Endothelial cell (in vitro differentiated cells): ENCODE data around the gene GARRE1. TPM values are rescaled to one million over a fixed set of nuclear protein-coding genes. Genes with fewer than 3 reads are reported as not detected.

Experiments used
- DNase-seq: peaks from one replicate; pipeline ENCODE4 v3.0.0; 2021; ENCODE audit warnings: low spot score
- H3K27ac Mint-ChIP-seq: one replicate; pipeline ENCODE4 v1.8.0; 2021; ENCODE audit warnings: mixed read lengths, inconsistent platforms; ENCODE audit not compliant: unreplicated experiment
- H3K27me3 Mint-ChIP-seq: one replicate; pipeline ENCODE4 v1.8.0; 2021; ENCODE audit warnings: mild to moderate bottlenecking, moderate library complexity, mixed read lengths, inconsistent platforms; ENCODE audit not compliant: unreplicated experiment
- H3K36me3 Mint-ChIP-seq: one replicate; pipeline ENCODE4 v1.8.0; 2021; ENCODE audit warnings: mild to moderate bottlenecking, low read depth, mixed read lengths, inconsistent platforms; ENCODE audit not compliant: unreplicated experiment
- H3K4me1 Mint-ChIP-seq: one replicate; pipeline ENCODE4 v1.8.0; 2021; ENCODE audit warnings: mild to moderate bottlenecking, mixed read lengths, inconsistent platforms; ENCODE audit not compliant: unreplicated experiment
- H3K4me3 Mint-ChIP-seq: one replicate; pipeline ENCODE4 v1.8.0; 2021; ENCODE audit warnings: mild to moderate bottlenecking, mixed read lengths, inconsistent platforms; ENCODE audit not compliant: unreplicated experiment
- H3K9me3 Mint-ChIP-seq: one replicate; pipeline ENCODE4 v1.8.0; 2021; ENCODE audit warnings: mixed read lengths, inconsistent platforms; ENCODE audit not compliant: unreplicated experiment
- total RNA-seq: library from RNA; stranded (reverse); fragmentation: NEBNext Ultra II Directional; extraction: Animal tissue kit (Norgen Biotek cat#: 25700); gene quantifications from one replicate; pipeline ENCODE4 v1.2.1, GENCODE V29; 2021; ENCODE audit not compliant: unreplicated experiment
- TF ChIP-seq, protein P1 (sequence below): fragments of 200-600 bp; sonication (generic); IDR thresholded peaks from one replicate; pipeline ENCODE4 v1.5.0; 2021; ENCODE audit warnings: antibody characterized with exemption; ENCODE audit not compliant: unreplicated experiment

Gene GARRE1
- total RNA-seq, 1 donor from 2014 or later = 49.0 TPM

DNA sequence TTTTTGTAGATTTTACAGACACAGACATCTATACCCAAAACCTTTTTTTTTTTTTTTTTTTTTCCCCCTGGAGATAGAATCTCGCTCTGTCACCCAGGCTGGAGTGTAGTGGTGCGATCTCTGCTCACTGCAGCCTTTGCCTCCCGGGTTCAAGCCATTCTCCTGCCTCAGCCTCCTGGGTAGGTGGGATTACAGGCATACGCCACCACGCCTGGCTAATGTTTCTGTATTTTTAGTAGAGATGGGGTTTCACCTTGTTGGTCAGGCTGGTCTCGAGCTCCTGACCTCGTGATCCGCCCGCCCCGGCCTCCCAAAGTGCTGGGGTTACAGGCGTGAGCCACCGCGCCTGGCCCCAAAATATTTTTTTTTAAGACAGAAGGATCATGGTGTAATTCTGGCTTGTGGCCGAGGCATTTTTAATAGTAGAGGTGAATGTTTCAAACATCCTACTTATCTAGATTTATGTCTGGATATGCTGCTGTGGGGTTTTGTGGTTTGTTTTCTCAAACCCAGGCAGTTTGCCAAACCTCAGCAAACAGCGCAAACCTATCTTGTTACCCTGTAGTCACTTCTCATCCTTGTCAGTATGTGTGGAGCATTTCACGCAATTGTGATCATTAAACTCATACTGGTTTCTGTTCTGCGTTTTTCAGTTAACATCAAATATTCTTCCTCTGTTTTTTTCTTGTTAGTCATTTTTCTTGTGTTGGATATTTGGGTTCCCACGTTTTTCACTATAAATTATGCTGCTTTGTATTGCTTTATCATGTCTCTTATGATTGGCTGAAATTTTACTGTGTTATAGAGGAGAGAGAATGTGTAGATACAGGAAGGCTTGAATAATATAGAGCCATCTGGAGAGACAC, 36.2 kb upstream of the GARRE1 start:
- Mint-ChIP-seq H3K4me1 (no peaks in the 10 kb centered on the region), H3K36me3 (peaks cover 28% of the 10 kb centered on the region), H3K4me3 (no peak overlapping the region), H3K9me3 (no peaks in the 10 kb centered on the region), H3K27me3 (peaks cover 3% of the 10 kb centered on the region), H3K27ac (no peak overlapping the region)
- TF ChIP-seq, protein P1, sequence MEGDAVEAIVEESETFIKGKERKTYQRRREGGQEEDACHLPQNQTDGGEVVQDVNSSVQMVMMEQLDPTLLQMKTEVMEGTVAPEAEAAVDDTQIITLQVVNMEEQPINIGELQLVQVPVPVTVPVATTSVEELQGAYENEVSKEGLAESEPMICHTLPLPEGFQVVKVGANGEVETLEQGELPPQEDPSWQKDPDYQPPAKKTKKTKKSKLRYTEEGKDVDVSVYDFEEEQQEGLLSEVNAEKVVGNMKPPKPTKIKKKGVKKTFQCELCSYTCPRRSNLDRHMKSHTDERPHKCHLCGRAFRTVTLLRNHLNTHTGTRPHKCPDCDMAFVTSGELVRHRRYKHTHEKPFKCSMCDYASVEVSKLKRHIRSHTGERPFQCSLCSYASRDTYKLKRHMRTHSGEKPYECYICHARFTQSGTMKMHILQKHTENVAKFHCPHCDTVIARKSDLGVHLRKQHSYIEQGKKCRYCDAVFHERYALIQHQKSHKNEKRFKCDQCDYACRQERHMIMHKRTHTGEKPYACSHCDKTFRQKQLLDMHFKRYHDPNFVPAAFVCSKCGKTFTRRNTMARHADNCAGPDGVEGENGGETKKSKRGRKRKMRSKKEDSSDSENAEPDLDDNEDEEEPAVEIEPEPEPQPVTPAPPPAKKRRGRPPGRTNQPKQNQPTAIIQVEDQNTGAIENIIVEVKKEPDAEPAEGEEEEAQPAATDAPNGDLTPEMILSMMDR = no peak
- no peak for DNase-seq

DNA sequence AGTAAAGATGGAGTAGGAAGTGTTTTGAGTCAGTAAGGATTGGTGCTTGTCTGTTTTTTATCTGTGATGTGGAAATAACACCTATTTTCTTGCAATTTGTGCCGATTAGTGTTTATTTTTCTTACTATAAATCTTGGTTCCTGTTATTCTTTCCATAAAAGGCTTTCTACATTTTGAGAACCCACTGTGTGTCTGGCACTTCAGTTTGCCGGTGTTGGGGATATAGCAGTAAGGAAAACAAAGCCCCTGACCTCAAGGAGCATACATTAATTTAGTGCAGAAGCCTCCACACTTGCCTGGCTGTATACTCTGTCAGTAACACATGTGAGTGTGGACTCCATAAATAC, 35.6 kb upstream of the GARRE1 start:
- Mint-ChIP-seq H3K36me3 (peaks cover 32% of the 10 kb centered on the region), H3K27me3 (peaks cover 3% of the 10 kb centered on the region), H3K27ac (no peak overlapping the region), H3K4me3 (no peak overlapping the region), H3K4me1 (no peaks in the 10 kb centered on the region), H3K9me3 (no peaks in the 10 kb centered on the region)
- TF ChIP-seq, protein P1 = no peak
- no peak for DNase-seq

DNA sequence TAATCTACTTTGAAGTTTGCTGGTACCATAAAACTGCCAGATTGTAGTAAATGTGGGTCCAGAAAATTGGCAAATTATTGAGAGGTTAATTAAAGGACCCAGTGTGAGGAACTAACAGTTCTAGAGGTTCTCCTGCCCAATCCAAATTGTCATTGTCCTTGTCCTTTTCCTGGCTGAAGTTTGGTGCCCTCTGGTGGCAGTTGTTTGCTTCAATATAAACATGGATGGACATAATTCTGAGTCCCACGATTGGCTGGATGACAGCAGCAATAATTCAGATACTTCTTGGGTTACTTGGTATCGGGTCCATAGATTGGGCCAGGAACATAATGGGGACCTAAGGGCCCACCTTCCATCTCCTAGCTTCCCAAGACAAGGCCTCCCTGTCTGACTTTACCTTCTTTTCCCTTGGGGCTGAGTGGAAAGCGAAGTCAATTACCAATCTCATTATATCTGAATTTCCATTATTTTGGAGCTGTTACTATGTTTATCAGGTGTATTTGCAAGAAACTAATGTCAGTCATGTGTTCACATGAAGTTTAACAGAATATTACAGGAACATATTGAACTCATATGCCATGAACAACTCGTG, 33.8 kb upstream of the GARRE1 start:
- peak; percentile 66 for DNase-seq
- Mint-ChIP-seq H3K36me3 (peaks cover 46% of the 10 kb centered on the region), H3K27ac (peak overlapping the region; percentile 21), H3K27me3 (peaks cover 3% of the 10 kb centered on the region), H3K9me3 (no peaks in the 10 kb centered on the region), H3K4me3 (no peak overlapping the region), H3K4me1 (no peaks in the 10 kb centered on the region)
- TF ChIP-seq, protein P1 = peak; percentile 84

- no peak overlapping the region for H3K27ac Mint-ChIP-seq
- no peak overlapping the region for H3K4me3 Mint-ChIP-seq
- H3K27me3 Mint-ChIP-seq = no peaks in the 10 kb centered on the region
- H3K36me3 Mint-ChIP-seq = peaks cover 47% of the 10 kb centered on the region
- H3K9me3 Mint-ChIP-seq = no peaks in the 10 kb centered on the region
- no peaks in the 10 kb centered on the region for H3K4me1 Mint-ChIP-seq
- TF ChIP-seq, protein P1 = no peak
- DNase-seq = no peak
Observed at GRCh38 chr19:34222386-34222785, 32.0 kb upstream of the GARRE1 start.
